NCI-H446 treated with DMSO at 0.1 percent for 48 hours (cell line): ENCODE data around the gene SLC28A2.

ENCODE experiments used
- DNase-seq: peaks from one replicate; lab custom pipeline; 2025; lab: John Stamatoyannopoulos, UW

Gene SLC28A2

GRCh38 chr15:45326741-45327140 is 74.7 kb downstream of the SLC28A2 start:
- DNase-seq, result no peak
